ENCODE measurements around the gene SPIB. TPM values are rescaled to one million over a fixed set of nuclear protein-coding genes. Genes with fewer than 3 reads are reported as not detected.
A peak's percentile ranks its signal among the peaks of the same experiment; 100 is the strongest.
"Not testable (repeated sequence)": the region's sequence is repeated elsewhere in the genome, so short reads cannot be mapped to it uniquely, and the experiment has no call there.

The SPIB gene
- total and polyA plus RNA-seq, 5 donors from 2014 or later, result 0.10 to 0.38 TPM; not detected in 3

- Histone ChIP-seq H3K4me1 (ENCODE audit: control insufficient read depth, insufficient read depth, low read length, poor library complexity, severe bottlenecking) (peaks cover 18% of the 10 kb centered on the region), H3K27ac (ENCODE audit: insufficient read depth, low read length, poor library complexity, severe bottlenecking) (peak overlapping the region; percentile 81), H3K27me3 (ENCODE audit: control insufficient read depth, insufficient read depth, low read length) (no peaks in the 10 kb centered on the region), H3K4me3 (ENCODE audit: low read depth, low read length) (peak overlapping the region; percentile 87), H3K36me3 (ENCODE audit: control insufficient read depth, insufficient read depth, low read length) (peaks cover 19% of the 10 kb centered on the region), H3K9me3 (ENCODE audit: control insufficient read depth in 2 of 2, low read length in 2 of 2) (no peaks in the 10 kb centered on the region)
- DNase-seq, result no peak
- Mint-ChIP-seq H3K4me3 (peak overlapping the region; percentile 91 to 98 (median 95)), H3K4me1 (peaks cover 7 to 32% (median 25%) of the 10 kb centered on the region in 4 donors), H3K27ac (peak overlapping the region; percentile 38 to 91 (median 84)), H3K36me3 (peaks cover 17% of the 10 kb centered on the region), H3K27me3 (peaks cover 4% of the 10 kb centered on the region), H3K9me3 (peaks cover 0 to 2% (median 0%) of the 10 kb centered on the region in 7 donors)
- no peak for ATAC-seq (ENCODE audit: low read depth in 2 of 2)
Observed at GRCh38 chr19:50384685-50385535, 33.8 kb upstream of the SPIB start.

GRCh38 chr19:50387176-50387867, 31.4 kb upstream of the SPIB start:
- DNase-seq (no peak), ATAC-seq (ENCODE audit: low read depth in 2 of 2) (no peak)
- H3K4me3 Mint-ChIP-seq, result peak overlapping the region in 1 of 4 donors; percentile 80
- Histone ChIP-seq H3K4me1 (ENCODE audit: control insufficient read depth, insufficient read depth, low read length, poor library complexity, severe bottlenecking) (peaks cover 18% of the 10 kb centered on the region), H3K27ac (ENCODE audit: insufficient read depth, low read length, poor library complexity, severe bottlenecking) (no peak overlapping the region), H3K9me3 (ENCODE audit: control insufficient read depth in 2 of 2, low read length in 2 of 2) (no peaks in the 10 kb centered on the region), H3K4me3 (ENCODE audit: low read depth, low read length) (no peak overlapping the region), H3K36me3 (ENCODE audit: control insufficient read depth, insufficient read depth, low read length) (peaks cover 4% of the 10 kb centered on the region), H3K27me3 (ENCODE audit: control insufficient read depth, insufficient read depth, low read length) (no peaks in the 10 kb centered on the region)
- H3K27me3 Mint-ChIP-seq, result peaks cover 4% of the 10 kb centered on the region
- H3K9me3 Mint-ChIP-seq, result peaks cover 0 to 4% (median 0%) of the 10 kb centered on the region in 7 donors
- H3K4me1 Mint-ChIP-seq, result peaks cover 7 to 31% (median 24%) of the 10 kb centered on the region in 4 donors
- peaks cover 16% of the 10 kb centered on the region for H3K36me3 Mint-ChIP-seq
- H3K27ac Mint-ChIP-seq, result peak overlapping the region in 1 of 3 donors; percentile 17

GRCh38 chr19:50387868-50388245, 30.9 kb upstream of the SPIB start:
- Mint-ChIP-seq H3K36me3 (peaks cover 16% of the 10 kb centered on the region), H3K9me3 (peaks cover 0 to 4% (median 0%) of the 10 kb centered on the region in 7 donors), H3K27ac (peak overlapping the region in 1 of 3 donors; percentile 17), H3K4me1 (peaks cover 8 to 31% (median 24%) of the 10 kb centered on the region in 4 donors), H3K27me3 (peaks cover 4% of the 10 kb centered on the region), H3K4me3 (peak overlapping the region in 2 of 4 donors; percentile 13 to 80)
- ATAC-seq (ENCODE audit: low read depth in 2 of 2) (no peak), DNase-seq (no peak)
- H3K27me3 ChIP-seq (ENCODE audit: control insufficient read depth, insufficient read depth, low read length), result no peaks in the 10 kb centered on the region
- no peak overlapping the region for H3K27ac ChIP-seq (ENCODE audit: insufficient read depth, low read length, poor library complexity, severe bottlenecking)
- no peaks in the 10 kb centered on the region for H3K9me3 ChIP-seq (ENCODE audit: control insufficient read depth in 2 of 2, low read length in 2 of 2)
- no peak overlapping the region for H3K4me3 ChIP-seq (ENCODE audit: low read depth, low read length)
- peaks cover 18% of the 10 kb centered on the region for H3K4me1 ChIP-seq (ENCODE audit: control insufficient read depth, insufficient read depth, low read length, poor library complexity, severe bottlenecking)
- peaks cover 4% of the 10 kb centered on the region for H3K36me3 ChIP-seq (ENCODE audit: control insufficient read depth, insufficient read depth, low read length)

GRCh38 chr19:50390295-50390694, 28.4 kb upstream of the SPIB start:
- H3K27ac ChIP-seq (ENCODE audit: insufficient read depth, low read length, poor library complexity, severe bottlenecking); H3K27me3 ChIP-seq (ENCODE audit: control insufficient read depth, insufficient read depth, low read length); H3K36me3 ChIP-seq (ENCODE audit: control insufficient read depth, insufficient read depth, low read length); H3K4me1 ChIP-seq (ENCODE audit: control insufficient read depth, insufficient read depth, low read length, poor library complexity, severe bottlenecking); ATAC-seq (ENCODE audit: low read depth in 2 of 2); DNase-seq; H3K9me3 Mint-ChIP-seq; H3K4me3 Mint-ChIP-seq; H3K27ac Mint-ChIP-seq; H3K4me3 ChIP-seq (ENCODE audit: low read depth, low read length); H3K4me1 Mint-ChIP-seq; H3K9me3 ChIP-seq (ENCODE audit: control insufficient read depth in 2 of 2, low read length in 2 of 2); H3K27me3 Mint-ChIP-seq: not testable (repeated sequence)
- H3K36me3 Mint-ChIP-seq, result peaks cover 12% of the 10 kb centered on the region

DNA sequence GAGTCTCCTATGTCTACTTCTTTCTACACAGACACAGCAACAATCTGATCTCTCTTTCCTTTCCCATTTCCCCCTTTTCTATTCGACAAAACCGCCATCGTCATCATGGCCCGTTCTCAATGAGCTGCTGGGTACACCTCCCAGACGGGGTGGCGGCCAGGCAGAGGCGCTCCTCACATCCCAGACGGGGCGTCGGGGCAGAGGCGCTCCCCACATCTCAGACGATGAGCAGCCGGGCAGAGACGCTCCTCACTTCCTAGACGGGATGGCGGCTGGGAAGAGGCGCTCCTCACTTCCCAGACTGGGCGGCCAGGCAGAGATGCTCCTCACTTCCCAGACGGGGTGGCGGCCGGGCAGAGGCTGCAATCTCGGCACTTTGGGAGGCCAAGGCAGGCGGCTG, 27.8 kb upstream of the SPIB start:
- H3K4me3 Mint-ChIP-seq; H3K4me3 ChIP-seq (ENCODE audit: low read depth, low read length); H3K9me3 Mint-ChIP-seq; H3K4me1 Mint-ChIP-seq; H3K9me3 ChIP-seq (ENCODE audit: control insufficient read depth in 2 of 2, low read length in 2 of 2); H3K27ac ChIP-seq (ENCODE audit: insufficient read depth, low read length, poor library complexity, severe bottlenecking); H3K4me1 ChIP-seq (ENCODE audit: control insufficient read depth, insufficient read depth, low read length, poor library complexity, severe bottlenecking); H3K36me3 ChIP-seq (ENCODE audit: control insufficient read depth, insufficient read depth, low read length); ATAC-seq (ENCODE audit: low read depth in 2 of 2); H3K27ac Mint-ChIP-seq; H3K27me3 ChIP-seq (ENCODE audit: control insufficient read depth, insufficient read depth, low read length); DNase-seq; H3K27me3 Mint-ChIP-seq: not testable (repeated sequence)
- H3K36me3 Mint-ChIP-seq, result peaks cover 16% of the 10 kb centered on the region

- peaks cover 3 to 6% (median 4%) of the 10 kb centered on the region in 4 donors for H3K4me1 Mint-ChIP-seq
- peaks cover 0 to 2% (median 0%) of the 10 kb centered on the region in 7 donors for H3K9me3 Mint-ChIP-seq
- Histone ChIP-seq H3K4me1 (ENCODE audit: control insufficient read depth, insufficient read depth, low read length, poor library complexity, severe bottlenecking) (no peaks in the 10 kb centered on the region), H3K4me3 (ENCODE audit: low read depth, low read length) (no peak overlapping the region), H3K27me3 (ENCODE audit: control insufficient read depth, insufficient read depth, low read length) (no peaks in the 10 kb centered on the region), H3K36me3 (ENCODE audit: control insufficient read depth, insufficient read depth, low read length) (no peaks in the 10 kb centered on the region), H3K27ac (ENCODE audit: insufficient read depth, low read length, poor library complexity, severe bottlenecking) (no peak overlapping the region), H3K9me3 (ENCODE audit: control insufficient read depth in 2 of 2, low read length in 2 of 2) (no peaks in the 10 kb centered on the region)
- H3K27me3 Mint-ChIP-seq, result no peaks in the 10 kb centered on the region
- H3K27ac Mint-ChIP-seq, result no peak overlapping the region
- H3K4me3 Mint-ChIP-seq, result no peak overlapping the region
- H3K36me3 Mint-ChIP-seq, result peaks cover 15% of the 10 kb centered on the region
- DNase-seq (no peak), ATAC-seq (ENCODE audit: low read depth in 2 of 2) (no peak)
Observed at GRCh38 chr19:50392759-50393158, 26.0 kb upstream of the SPIB start.

DNA sequence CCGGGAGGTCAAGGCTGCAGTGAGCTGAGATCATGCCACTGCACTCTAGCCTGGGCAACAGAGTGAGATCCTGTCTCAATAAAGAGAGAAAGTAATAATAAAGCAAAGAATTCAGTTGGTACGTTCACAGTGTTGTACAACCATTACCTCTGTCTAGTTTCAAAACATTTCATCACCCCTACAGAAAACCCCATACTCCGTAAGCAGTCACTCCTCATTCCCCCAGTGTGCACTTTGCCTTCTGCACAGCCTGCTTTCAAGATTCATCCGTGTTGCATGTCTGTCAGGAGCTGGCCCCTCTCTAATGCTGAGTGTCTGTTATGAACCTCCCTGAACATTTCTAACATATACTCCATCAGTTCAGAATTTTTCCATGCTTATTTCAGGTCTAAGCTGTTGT, 25.1 kb upstream of the SPIB start:
- Mint-ChIP-seq H3K27me3 (no peaks in the 10 kb centered on the region), H3K4me3 (no peak overlapping the region), H3K36me3 (peaks cover 14% of the 10 kb centered on the region), H3K4me1 (peaks cover 0 to 4% (median under 1%) of the 10 kb centered on the region in 4 donors), H3K27ac (no peak overlapping the region), H3K9me3 (peaks cover 0 to 2% (median 0%) of the 10 kb centered on the region in 7 donors)
- Histone ChIP-seq H3K4me1 (ENCODE audit: control insufficient read depth, insufficient read depth, low read length, poor library complexity, severe bottlenecking) (no peaks in the 10 kb centered on the region), H3K27me3 (ENCODE audit: control insufficient read depth, insufficient read depth, low read length) (no peaks in the 10 kb centered on the region), H3K4me3 (ENCODE audit: low read depth, low read length) (no peak overlapping the region), H3K36me3 (ENCODE audit: control insufficient read depth, insufficient read depth, low read length) (no peaks in the 10 kb centered on the region), H3K27ac (ENCODE audit: insufficient read depth, low read length, poor library complexity, severe bottlenecking) (no peak overlapping the region), H3K9me3 (ENCODE audit: control insufficient read depth in 2 of 2, low read length in 2 of 2) (no peaks in the 10 kb centered on the region)
- DNase-seq (no peak), ATAC-seq (ENCODE audit: low read depth in 2 of 2) (no peak)
